Prostate gland (tissue), 2 donors: ENCODE measurements around the gene ADCY7.

Source experiments
- POLR2A ChIP-seq: fragments of 450-650 bp; IDR thresholded peaks from one replicate; pipeline ENCODE4 v1.6.1; 2016; ENCODE audit warnings: antibody characterized with exemption, mild to moderate bottlenecking
- POLR2AphosphoS5 ChIP-seq: sonication (generic); formaldehyde crosslinking; IDR thresholded peaks from one replicate; pipeline ENCODE4 v1.6.1; 2017; ENCODE audit warnings: antibody characterized with exemption
- TF ChIP-seq, protein P1 (sequence below), 4 experiments: fragments of 200-600 bp in 2 of 4; fragments of 450-650 bp in 2 of 4; sonication (generic) in 2 of 4; IDR thresholded peaks; 1 replicate in 3 of 4; 2 replicates in 1 of 4; pipeline ENCODE4 v1.5.1; 2016 to 2019; ENCODE audit warnings: antibody characterized with exemption in 4 of 4, mild to moderate bottlenecking in 2 of 4, moderate library complexity in 2 of 4

- TF ChIP-seq, protein P1, sequence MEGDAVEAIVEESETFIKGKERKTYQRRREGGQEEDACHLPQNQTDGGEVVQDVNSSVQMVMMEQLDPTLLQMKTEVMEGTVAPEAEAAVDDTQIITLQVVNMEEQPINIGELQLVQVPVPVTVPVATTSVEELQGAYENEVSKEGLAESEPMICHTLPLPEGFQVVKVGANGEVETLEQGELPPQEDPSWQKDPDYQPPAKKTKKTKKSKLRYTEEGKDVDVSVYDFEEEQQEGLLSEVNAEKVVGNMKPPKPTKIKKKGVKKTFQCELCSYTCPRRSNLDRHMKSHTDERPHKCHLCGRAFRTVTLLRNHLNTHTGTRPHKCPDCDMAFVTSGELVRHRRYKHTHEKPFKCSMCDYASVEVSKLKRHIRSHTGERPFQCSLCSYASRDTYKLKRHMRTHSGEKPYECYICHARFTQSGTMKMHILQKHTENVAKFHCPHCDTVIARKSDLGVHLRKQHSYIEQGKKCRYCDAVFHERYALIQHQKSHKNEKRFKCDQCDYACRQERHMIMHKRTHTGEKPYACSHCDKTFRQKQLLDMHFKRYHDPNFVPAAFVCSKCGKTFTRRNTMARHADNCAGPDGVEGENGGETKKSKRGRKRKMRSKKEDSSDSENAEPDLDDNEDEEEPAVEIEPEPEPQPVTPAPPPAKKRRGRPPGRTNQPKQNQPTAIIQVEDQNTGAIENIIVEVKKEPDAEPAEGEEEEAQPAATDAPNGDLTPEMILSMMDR (IDR thresholded peaks at IDR 0.05), result no peak
- no peak for TF ChIP-seq POLR2A
- TF ChIP-seq POLR2AphosphoS5, result no peak
These were observed 21.6 kb upstream of the ADCY7 start for GRCh38 chr16:50244504-50245416.
